DMS79 (cell line): ENCODE results near the gene AP3B1.

Source experiments
- DNase-seq: peaks from one replicate; lab custom pipeline; 2025; lab: John Stamatoyannopoulos, UW

AP3B1 gene

DNA sequence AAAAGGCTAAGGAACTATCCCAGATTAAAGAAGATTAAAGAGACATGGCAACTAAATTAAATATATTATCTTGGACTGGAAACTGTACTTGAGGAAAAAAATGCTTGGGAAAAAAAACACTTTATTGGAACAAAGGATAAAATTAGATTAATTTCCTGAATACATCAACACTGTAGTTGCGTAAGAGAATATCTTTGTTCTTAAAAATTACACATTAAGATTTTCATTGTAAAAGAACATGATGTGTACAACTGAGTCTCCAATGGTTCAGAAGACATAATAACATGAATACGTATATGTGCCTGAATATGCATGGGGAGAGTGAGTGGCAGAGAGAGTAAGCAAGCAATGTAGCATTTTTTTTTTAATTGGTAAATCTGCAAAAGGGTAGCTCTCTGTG is 2.8 kb downstream of the AP3B1 start:
- no peak for DNase-seq

DNA sequence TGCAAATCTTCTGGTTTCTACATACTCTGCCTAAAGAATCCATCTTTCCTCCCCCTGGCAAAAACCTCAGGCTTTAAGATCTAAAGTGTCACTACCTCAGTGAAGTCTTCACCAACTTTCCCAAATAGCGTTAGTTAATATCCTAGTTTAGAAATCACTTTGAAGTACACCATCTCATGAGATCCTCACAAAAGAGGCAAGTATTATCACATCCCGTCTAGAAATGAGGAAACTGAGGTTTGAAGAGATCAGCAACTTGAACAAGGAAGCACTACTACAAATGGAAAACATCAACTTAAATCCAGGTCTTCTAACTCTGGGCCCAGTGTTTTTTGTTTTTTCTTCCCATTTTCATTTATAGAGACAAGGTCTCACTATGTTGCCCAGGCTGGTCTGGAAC is 4.6 kb downstream of the AP3B1 start:
- no peak for DNase-seq

GRCh38 chr5:78288246-78288645 is 6.3 kb downstream of the AP3B1 start:
- DNase-seq, result no peak

DNA sequence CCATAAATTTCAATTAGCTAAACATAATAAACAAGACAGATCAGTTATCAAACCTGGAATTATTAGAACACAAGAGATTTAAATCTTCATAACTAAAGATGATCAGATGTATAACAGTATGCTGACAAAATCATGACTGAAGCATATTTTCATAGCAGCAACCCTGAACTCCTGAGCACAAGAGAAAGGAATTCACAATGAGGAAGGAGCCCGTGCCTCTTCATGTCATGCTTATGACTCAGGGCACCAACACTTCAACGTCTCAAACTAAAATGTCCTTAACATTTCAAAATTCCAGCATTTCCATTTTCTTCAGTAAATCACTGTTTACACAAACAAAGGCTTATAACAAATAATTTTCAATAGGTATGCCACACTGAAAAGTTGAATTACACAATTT is 6.7 kb downstream of the AP3B1 start:
- no peak for DNase-seq

DNA sequence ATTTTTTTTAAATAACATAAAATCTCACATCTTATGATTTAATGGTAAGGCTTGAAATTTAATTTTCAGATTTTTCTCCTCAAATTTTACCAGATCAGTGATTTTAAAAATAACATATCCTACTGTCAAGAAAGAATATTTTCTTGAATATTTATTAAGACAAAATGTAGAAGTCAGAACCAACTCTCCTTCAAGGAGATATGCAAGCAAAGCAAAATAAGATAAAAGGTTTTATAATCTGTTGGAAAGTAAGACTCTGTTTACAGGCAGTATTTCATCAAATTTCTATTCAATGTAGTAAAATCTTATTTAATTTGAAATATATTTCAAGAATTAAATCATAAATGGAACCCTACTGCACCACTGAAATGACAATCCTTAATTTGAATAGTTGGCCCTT is 7.3 kb downstream of the AP3B1 start:
- no peak for DNase-seq

DNA sequence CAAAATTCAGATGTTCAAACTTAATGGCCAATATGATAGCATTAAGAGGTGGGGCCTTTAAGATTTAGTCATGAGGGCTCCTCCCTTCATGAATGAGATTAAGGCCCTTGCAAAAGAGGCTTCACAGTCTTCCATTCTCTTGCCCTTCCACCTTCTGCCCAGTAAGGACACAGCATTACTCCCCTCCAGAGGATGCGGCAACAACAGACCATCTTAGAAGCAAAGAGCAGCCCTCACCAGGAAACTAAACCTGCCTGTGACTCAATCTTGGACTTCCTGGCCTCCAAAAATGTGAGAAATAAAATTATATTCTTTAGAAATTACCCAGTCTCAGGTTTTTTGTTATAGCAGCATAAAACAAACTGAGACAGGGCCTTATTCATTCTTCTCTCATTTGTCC is 8.2 kb downstream of the AP3B1 start:
- DNase-seq, result no peak

GRCh38 chr5:78283802-78284201 is 10.7 kb downstream of the AP3B1 start:
- DNase-seq, result no peak

GRCh38 chr5:78283105-78283504 is 11.4 kb downstream of the AP3B1 start:
- DNase-seq, result no peak

DNA sequence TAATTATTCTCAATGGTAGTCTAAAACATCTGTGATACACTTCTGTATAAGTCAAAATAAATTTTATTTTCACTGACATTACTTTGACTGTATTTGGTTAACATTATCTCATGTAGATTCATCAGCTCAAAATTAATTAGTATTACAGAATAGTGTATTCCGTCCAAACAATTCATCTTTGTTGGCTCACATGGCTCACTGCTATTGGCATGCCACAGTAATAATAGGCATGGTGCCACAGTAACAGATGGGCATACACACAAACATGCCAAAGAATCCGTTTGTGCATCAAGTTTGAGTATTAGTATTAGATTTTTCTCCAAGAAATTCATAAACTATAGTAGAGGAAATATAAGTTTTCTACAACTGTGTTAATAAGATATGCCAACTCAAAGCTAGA is 14.2 kb downstream of the AP3B1 start:
- DNase-seq, result no peak

DNA sequence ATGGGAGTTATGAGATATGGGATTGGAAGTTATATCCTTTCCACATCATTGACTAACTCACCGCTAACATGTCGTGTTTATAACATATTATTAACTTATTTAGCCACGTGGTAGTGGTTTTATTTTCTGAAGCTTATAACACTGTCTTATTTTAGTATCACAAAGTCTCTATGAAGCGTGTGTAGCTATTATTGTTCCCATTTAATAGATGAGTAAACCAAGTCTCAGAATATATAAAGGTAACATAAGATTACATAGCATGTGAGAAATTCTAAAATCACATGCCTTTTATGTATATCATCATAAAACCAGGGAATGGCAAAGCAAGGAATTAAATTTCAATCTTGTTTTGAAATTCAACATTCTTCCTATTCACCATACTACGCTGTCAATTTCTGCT is 15.3 kb downstream of the AP3B1 start:
- DNase-seq, result no peak

DNA sequence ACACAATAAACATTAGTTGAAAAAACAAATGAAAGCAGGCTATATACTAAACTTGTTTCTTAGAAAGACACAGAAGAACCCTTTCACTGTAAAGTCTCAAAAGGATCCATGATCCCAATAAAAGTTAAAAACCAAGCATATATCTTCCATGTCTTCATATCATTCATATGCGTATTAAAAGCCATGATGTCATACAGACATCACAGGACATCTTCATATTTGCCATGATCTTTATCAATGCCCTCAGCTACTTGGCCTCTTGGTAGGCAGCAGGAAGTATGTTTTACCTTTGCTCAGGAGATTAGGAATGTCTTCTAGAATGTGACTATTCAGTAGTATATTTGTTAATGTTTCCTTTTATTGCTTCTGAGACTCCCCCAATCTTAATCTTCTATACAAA is 16.8 kb downstream of the AP3B1 start:
- no peak for DNase-seq

DNA sequence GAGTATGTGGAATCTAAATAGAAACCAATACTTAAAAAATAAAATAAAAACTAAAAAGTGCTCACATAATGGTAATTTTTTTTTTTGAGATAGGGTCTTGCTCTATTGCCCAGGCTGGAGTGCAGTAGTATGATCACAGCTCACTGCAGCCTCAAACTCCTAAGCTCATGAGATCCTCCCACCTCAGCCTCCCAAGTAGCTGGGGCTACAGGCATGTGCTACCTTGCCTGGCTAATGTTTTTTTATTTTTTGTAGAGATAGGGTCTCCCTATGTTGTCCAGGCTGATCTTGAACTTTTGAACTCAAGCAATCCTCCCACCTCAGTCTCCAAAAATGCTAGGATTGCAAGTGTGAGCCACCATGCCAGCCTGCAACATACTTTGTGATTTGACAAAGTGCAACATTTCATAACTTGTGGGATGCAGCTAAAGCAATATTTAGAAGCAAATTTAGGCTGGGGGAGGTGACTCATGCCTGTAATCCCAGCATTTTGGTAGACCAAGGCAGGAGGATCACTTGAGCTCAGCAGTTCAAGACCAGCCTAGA is 18.4 kb downstream of the AP3B1 start:
- DNase-seq, result no peak

- no peak for DNase-seq
Measured at GRCh38 chr5:78274540-78275197, 19.8 kb downstream of the AP3B1 start.

GRCh38 chr5:78273436-78273835 is 21.1 kb downstream of the AP3B1 start:
- DNase-seq, result no peak

- DNase-seq, result no peak
Measured at GRCh38 chr5:78271766-78272165, 22.7 kb downstream of the AP3B1 start.

- DNase-seq, result no peak
Measured at GRCh38 chr5:78269088-78269703, 25.3 kb downstream of the AP3B1 start.

GRCh38 chr5:78268356-78268755 is 26.1 kb downstream of the AP3B1 start:
- DNase-seq, result no peak

DNA sequence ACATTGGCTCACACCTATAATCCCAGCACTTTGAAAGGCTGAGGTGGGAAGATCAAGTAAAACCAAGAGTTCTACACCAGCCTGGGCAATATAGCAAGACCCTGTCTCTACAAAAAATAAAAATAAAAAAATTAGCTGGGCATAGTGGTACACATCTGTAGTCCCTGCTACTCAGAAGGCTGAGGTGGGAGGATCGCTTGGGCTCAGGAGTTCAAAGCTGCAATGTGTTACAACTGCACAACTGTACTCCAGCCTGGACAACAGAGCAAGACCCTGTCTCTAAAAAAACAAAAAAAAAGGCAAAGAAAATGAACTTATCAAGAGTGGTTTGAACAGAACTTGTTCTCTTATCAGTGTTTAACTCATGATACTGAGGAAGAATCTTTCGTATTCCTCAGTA is 29.3 kb downstream of the AP3B1 start:
- no peak for DNase-seq

GRCh38 chr5:78264600-78264999 is 29.9 kb downstream of the AP3B1 start:
- DNase-seq, result no peak

- DNase-seq, result no peak
Measured at GRCh38 chr5:78260771-78261170, 33.7 kb downstream of the AP3B1 start.

DNA sequence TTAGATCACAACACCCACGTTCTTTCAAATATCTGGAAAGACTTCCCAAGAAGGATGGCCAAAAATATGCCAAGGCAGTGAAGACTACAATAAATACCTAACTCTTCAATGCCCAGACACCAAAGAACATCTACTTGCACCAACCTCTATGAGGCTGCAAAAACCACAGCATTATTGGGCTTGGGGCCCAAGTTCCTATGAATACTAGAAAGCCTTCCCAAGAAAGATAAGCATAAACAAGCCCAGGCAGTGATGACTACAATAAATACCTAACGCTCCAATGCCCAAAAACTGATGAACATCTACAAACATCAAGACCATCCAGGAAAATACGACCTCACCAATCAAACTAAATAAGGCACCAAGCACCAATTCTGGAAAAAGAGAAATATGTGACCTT is 41.3 kb downstream of the AP3B1 start:
- DNase-seq, result no peak

GRCh38 chr5:78252715-78253114 is 41.8 kb downstream of the AP3B1 start:
- DNase-seq, result no peak

- no peak for DNase-seq
Measured at GRCh38 chr5:78251663-78252284, 42.7 kb downstream of the AP3B1 start.
